ENCODE measurements around the gene TSPAN3.

DNA sequence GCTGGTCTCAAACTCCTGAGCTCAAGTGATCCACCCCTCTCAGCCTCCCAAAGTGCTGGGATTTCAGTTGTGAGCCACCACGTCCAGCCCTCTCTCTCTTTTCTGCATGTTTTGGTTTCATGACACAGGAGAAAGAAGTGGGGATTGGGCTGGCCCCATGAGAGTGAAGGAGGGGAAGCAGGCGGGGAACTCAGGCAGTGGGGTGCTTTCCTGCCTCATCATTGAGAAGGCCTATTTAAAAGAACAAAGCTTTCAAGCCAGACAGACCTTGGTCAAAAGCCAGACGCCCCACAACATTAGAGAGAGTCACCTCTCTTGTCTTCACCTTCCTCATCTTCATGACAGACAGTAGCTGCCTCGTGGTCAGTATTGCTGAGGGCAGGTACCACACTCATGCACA is 60.1 kb downstream of the TSPAN3 start:
- TF ChIP-seq, protein P1, sequence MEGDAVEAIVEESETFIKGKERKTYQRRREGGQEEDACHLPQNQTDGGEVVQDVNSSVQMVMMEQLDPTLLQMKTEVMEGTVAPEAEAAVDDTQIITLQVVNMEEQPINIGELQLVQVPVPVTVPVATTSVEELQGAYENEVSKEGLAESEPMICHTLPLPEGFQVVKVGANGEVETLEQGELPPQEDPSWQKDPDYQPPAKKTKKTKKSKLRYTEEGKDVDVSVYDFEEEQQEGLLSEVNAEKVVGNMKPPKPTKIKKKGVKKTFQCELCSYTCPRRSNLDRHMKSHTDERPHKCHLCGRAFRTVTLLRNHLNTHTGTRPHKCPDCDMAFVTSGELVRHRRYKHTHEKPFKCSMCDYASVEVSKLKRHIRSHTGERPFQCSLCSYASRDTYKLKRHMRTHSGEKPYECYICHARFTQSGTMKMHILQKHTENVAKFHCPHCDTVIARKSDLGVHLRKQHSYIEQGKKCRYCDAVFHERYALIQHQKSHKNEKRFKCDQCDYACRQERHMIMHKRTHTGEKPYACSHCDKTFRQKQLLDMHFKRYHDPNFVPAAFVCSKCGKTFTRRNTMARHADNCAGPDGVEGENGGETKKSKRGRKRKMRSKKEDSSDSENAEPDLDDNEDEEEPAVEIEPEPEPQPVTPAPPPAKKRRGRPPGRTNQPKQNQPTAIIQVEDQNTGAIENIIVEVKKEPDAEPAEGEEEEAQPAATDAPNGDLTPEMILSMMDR (IDR thresholded peaks at IDR 0.05 in 4 of 5, conservative IDR thresholded peaks at IDR 0.05 in 1 of 5): no peak
- TF ChIP-seq POLR2A (IDR thresholded peaks at IDR 0.05): no peak

All from gastrocnemius medialis (tissue), 4 donors.